ENCODE results near the gene FANCG. TPM values are rescaled to one million over a fixed set of nuclear protein-coding genes. Genes with fewer than 3 reads are reported as not detected.

The FANCG gene
- total RNA-seq, 1 donor: 32.2 TPM

- DNase-seq (ENCODE audit: low read depth): no peak
- H3K4me3 ChIP-seq (ENCODE audit: low read depth, low read length): no peak overlapping the region
- TF ChIP-seq CTCF (IDR thresholded peaks at IDR 0.05; ENCODE audit: insufficient read depth, low read length): no peak
These were observed 25.4 kb downstream of the FANCG start for GRCh38 chr9:35054185-35054835.

- TF ChIP-seq CTCF (IDR thresholded peaks at IDR 0.05; ENCODE audit: insufficient read depth, low read length): peak; percentile 66
- H3K4me3 ChIP-seq (ENCODE audit: low read depth, low read length): no peak overlapping the region
- DNase-seq (ENCODE audit: low read depth): peak; percentile 56
These were observed 28.4 kb downstream of the FANCG start for GRCh38 chr9:35051069-35051967.

- no peak for DNase-seq (ENCODE audit: low read depth)
- TF ChIP-seq CTCF (IDR thresholded peaks at IDR 0.05; ENCODE audit: insufficient read depth, low read length): no peak
These were observed 31.2 kb downstream of the FANCG start for GRCh38 chr9:35048511-35048910.

GRCh38 chr9:35044071-35044470 is 35.7 kb downstream of the FANCG start:
- TF ChIP-seq CTCF (IDR thresholded peaks at IDR 0.05; ENCODE audit: insufficient read depth, low read length): no peak
- H3K4me3 ChIP-seq (ENCODE audit: low read depth, low read length): no peak overlapping the region
- no peak for DNase-seq (ENCODE audit: low read depth)

More at GRCh38 chr9:35048511-35048910, 31.2 kb downstream of the FANCG start:
- no peak overlapping the region for H3K4me3 ChIP-seq (ENCODE audit: low read depth, low read length)

GRCh38 chr9:35042891-35043545 is 36.7 kb downstream of the FANCG start:
- no peak overlapping the region for H3K4me3 ChIP-seq (ENCODE audit: low read depth, low read length)
- DNase-seq (ENCODE audit: low read depth): no peak
- TF ChIP-seq CTCF (IDR thresholded peaks at IDR 0.05; ENCODE audit: insufficient read depth, low read length): no peak

GRCh38 chr9:35042081-35042604 is 37.6 kb downstream of the FANCG start:
- no peak overlapping the region for H3K4me3 ChIP-seq (ENCODE audit: low read depth, low read length)
- peak; percentile 35 for DNase-seq (ENCODE audit: low read depth)
- no peak for TF ChIP-seq CTCF (IDR thresholded peaks at IDR 0.05; ENCODE audit: insufficient read depth, low read length)

Measured in fibroblast of the aortic adventitia (primary cell).